AG09309 (cell line): Measurements from ENCODE around the gene TOX2.

Source experiments
- DNase-seq: peaks from one replicate; pipeline ENCODE4 v3.0.0-alpha.2; 2010; ENCODE audit warnings: low read depth
- H3K4me3 ChIP-seq: 2 replicates; pipeline ENCODE4 v1.5.1; 2011; ENCODE audit warnings: mild to moderate bottlenecking, low read depth, low read length, moderate library complexity; ENCODE audit not compliant: control insufficient read depth
- TF ChIP-seq, protein P1 (sequence below): IDR thresholded peaks from 2 replicates; pipeline ENCODE4 v1.5.1; 2011; ENCODE audit warnings: mild to moderate bottlenecking, low read depth, low read length, inconsistent platforms; ENCODE audit not compliant: insufficient read depth, control insufficient read depth; ENCODE audit errors: missing control alignments

Gene TOX2

DNA sequence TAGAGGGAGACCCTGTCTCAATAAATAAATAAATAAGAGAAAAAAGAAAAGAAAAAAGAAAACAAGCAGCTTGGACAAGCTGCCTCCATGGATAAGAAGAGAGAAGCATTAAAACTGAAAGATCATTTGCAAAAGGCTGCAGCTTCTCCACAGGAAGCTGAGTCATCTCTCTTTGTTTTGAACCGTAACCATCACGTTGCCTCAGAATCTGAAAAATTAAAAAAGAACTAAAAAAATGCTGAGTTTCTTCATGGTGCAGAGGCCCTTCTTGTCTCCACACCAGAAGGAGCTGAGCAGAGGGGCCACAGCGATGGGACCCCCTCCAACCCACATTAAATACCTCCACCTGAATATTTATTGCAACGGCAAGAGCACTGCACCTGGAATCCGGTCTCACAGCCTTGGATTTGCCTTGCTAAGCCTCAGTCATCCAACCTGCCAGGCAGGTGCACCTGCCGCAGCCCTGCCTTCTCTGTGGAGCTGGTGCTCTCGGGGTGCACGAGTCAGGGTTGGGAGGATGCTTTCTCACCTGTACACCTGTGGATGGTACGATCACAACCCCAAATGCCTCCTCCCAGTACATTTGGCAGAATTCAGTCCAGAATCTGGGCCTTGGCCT is 28.1 kb downstream of the TOX2 start:
- no peak overlapping the region for H3K4me3 ChIP-seq
- TF ChIP-seq, protein P1, sequence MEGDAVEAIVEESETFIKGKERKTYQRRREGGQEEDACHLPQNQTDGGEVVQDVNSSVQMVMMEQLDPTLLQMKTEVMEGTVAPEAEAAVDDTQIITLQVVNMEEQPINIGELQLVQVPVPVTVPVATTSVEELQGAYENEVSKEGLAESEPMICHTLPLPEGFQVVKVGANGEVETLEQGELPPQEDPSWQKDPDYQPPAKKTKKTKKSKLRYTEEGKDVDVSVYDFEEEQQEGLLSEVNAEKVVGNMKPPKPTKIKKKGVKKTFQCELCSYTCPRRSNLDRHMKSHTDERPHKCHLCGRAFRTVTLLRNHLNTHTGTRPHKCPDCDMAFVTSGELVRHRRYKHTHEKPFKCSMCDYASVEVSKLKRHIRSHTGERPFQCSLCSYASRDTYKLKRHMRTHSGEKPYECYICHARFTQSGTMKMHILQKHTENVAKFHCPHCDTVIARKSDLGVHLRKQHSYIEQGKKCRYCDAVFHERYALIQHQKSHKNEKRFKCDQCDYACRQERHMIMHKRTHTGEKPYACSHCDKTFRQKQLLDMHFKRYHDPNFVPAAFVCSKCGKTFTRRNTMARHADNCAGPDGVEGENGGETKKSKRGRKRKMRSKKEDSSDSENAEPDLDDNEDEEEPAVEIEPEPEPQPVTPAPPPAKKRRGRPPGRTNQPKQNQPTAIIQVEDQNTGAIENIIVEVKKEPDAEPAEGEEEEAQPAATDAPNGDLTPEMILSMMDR: no peak
- peak; percentile 42 for DNase-seq

DNA sequence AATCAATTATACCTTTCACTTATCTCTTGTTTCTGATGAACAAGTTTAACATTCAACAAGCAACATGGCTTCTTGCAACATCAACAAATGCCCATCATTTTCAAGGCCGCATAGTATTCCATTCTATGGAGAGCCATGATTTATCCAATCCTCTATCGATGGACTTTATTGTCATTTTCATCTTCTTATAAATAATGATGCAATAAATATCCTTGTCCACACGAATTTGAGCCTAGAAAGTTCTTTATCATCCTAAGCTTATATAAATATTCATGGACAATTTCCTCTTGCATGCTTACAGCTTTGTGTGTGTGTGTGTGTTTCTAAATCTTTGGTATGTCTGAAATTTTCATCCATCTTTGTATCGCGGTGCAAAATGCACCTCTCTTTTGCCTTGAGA is 29.1 kb downstream of the TOX2 start:
- no peak for DNase-seq
- H3K4me3 ChIP-seq: no peak overlapping the region
- TF ChIP-seq, protein P1: no peak

DNA sequence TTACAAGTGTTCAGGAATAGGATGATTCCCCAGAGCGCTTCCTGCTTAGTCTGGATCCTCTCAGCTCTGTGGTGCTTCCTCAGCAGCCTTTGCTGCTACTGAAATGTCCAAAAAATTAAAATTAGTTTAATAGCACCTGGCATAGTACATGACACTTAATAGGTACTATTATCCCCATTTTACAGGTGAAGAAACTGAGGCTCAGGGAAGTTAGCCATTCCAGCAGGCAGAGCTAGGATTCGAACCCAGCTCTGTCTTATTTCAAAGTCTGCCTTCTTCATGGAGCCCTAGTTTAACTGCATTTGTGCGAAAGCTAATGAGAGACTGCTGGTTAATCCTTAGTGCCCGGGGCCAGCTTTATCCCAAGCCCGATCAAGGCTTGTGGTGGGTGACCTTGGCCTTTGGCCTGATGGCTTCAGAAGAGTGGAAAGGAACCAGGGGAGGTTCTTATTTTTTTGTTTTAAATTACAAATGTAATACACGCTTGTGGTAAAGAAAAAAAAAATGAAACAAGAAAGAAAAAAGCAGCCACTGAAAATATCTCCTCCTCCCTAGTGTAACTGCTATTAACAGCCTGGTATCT is 30.1 kb downstream of the TOX2 start:
- TF ChIP-seq, protein P1: no peak
- no peak overlapping the region for H3K4me3 ChIP-seq
- no peak for DNase-seq

DNA sequence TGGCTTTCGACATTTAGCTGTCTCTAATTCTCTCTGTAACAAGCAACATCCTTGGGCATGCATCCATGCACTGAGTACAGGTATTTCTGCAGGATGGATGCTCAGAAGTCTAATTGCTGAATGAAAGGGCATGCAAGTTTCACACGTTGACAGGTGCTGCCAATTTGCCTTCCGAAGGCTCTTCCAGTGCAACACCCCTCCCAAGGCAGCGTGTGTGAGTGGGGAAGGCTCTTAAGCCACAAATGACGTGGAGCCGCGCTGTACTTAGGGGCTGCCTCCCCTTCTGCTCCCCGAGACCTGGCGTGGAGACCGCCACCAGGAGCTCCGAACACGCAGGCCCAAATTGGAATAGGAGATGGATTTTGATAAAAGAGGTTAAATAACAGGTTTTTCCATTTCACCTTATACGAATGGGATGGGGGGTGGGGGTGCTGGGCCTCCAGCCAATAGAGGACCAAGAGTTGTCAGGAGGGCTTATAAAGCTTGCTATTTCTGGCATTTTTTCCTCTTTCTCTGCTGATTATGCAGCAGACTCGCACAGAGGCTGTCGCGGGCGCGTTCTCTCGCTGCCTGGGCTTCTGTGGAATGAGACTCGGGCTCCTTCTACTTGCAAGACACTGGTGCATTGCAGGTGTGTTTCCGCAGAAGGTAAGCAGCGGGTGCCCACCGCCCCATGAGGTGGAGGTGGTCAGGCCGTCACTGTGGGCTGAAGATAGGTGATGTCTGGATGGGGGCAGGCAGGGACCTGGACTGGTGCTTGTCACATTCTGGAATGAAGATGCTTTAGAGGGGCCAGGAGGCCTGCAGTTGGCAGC is 30.9 kb downstream of the TOX2 start:
- no peak overlapping the region for H3K4me3 ChIP-seq
- DNase-seq: no peak
- TF ChIP-seq, protein P1: no peak

DNA sequence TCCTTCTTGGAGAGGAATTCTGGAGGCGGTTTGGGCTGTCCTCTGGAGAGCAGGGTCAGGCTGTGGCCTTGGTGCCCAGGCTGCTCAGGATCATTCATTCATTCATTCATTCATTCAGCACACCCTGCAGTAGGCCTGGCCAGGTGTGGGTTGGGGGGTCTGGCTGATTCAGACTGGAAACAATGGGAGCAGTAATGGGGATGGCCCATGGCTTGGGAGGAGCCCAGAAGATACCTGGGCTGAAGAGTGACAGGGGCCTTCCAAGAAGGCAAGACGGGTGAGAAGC is 31.5 kb downstream of the TOX2 start:
- TF ChIP-seq, protein P1: no peak
- no peak for DNase-seq
- H3K4me3 ChIP-seq: no peak overlapping the region

DNA sequence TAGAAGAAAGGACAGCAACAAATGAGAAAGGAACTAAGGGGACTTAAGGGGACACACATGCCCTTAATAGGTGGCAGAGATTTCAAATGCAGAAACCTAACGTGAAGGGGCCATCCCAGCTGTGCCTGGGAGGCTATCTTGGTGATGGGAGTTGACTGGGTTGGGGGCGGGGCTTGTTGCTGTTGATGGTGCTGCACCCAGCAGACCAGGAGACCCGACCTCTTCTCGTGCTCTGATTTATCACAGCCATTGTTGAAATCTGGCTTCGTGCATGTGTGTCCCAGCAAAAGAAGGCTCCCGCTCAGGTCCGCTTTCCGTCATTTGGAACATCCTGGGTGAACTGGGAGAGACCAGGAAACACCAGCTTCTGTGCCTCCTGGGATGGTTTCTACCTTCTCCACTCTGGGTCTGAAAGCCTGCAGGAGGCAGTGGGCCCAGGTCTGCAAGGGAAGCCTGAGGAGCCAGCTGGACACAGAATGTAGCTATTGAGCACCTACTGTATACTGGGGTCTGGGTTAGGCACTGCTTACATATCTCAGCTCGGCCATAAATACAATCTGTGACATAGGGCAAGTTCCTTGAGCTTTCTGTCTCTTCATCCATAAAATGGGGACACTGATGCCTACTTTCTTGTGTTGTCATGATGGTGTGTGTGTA is 32.1 kb downstream of the TOX2 start:
- no peak overlapping the region for H3K4me3 ChIP-seq
- TF ChIP-seq, protein P1: no peak
- no peak for DNase-seq
